GM19452 (cell line): ENCODE data around the gene CNPY1.
"Not testable (repeated sequence)": the region's sequence is repeated elsewhere in the genome, so short reads cannot be mapped to it uniquely, and the experiment has no call there.

Experiments used
- ATAC-seq: cut with Tn5 transposase; IDR thresholded peaks from one replicate; pipeline ENCODE4 v1.9.1; 2021; ENCODE audit not compliant: unreplicated experiment

The CNPY1 gene

GRCh38 chr7:155546449-155546848, at the start of gene CNPY1:
TSS of gene CNPY1 (minus strand) at chr7:155546559. CDS start at chr7:155545929, 630 bp downstream.
- ATAC-seq = not testable (repeated sequence)

DNA sequence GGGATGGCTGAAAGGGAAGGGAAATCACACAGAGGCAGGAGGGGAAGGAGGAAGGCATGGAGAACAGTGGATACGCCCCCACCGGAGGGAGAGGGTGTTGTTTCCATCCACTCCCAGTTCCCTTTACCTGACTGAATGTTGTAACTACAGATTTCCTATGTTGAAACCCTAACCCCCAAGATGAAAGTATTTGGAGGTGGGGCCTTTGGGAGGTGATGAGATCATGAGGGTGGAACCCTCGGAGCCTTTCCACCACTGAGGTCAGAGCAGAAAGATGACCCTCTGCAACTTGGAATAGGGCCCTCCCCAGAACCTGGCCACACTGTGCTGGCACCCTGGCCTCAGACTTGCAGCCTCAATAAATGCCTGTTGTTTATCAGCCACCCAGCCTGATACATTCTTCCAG, 48.6 kb upstream of the CNPY1 start:
- ATAC-seq = no peak

DNA sequence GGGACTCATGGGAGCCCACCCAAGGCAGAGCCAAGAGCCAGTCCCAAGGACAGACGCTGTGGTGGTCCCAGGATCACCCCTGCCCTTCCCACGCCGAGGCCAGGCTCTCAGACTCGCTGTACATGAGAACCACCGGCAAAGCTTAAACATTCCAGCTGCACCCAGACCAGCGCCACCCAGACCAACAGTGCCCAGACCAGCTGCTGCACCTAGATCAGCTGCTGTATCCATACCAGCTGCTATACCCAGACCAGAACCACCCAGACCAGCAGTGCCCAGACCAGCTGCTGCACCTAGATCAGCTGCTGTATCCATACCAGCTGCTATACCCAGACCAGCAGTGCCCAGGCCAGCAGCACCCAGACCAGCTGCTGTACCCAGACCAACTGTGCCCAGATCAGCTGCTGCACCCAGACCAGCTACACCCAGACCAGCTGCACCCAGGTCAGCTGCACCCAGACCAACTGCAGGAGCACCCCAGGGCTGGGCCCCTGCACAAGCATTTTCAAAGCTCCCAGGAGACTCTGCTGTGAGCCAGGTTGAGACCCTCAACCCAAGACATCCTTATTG, 47.9 kb upstream of the CNPY1 start:
- no peak for ATAC-seq

DNA sequence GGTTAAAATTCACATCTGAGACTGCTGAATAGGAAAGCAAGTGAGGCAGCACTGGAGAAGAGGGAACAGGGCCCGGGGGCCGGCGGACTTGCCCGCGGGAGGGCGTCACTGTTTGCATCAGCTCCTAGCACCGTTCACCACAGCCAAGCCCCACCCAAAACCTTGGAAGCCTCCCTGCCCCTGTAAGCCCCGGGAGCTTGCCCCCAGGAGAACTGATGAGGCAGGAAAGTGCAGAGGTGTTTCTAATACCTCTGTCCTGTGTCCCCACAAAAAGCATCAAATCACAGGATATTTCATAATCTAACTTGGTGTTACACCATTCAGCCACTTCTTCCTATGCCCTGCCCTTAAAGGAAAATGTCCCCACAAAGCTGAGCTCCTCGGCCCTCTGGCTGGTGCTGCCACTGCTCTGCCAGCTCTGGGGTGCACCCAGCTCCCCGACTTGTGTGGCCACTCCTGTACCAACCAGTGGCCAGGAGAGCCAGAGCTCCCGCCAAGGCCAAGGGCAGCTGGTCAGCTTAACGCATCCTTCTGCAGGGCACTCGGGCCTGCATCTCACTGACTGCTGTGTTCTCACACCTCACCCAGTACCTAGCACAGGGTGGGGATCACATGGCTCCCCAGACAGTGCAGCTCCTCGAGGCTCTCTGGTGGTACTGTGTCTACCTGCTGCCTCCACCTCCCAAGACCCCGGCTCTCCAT, 47.3 kb upstream of the CNPY1 start:
- ATAC-seq = no peak

- ATAC-seq = no peak
Measured at GRCh38 chr7:155591055-155591775, 44.9 kb upstream of the CNPY1 start.

GRCh38 chr7:155590215-155591018, 44.1 kb upstream of the CNPY1 start:
- no peak for ATAC-seq

DNA sequence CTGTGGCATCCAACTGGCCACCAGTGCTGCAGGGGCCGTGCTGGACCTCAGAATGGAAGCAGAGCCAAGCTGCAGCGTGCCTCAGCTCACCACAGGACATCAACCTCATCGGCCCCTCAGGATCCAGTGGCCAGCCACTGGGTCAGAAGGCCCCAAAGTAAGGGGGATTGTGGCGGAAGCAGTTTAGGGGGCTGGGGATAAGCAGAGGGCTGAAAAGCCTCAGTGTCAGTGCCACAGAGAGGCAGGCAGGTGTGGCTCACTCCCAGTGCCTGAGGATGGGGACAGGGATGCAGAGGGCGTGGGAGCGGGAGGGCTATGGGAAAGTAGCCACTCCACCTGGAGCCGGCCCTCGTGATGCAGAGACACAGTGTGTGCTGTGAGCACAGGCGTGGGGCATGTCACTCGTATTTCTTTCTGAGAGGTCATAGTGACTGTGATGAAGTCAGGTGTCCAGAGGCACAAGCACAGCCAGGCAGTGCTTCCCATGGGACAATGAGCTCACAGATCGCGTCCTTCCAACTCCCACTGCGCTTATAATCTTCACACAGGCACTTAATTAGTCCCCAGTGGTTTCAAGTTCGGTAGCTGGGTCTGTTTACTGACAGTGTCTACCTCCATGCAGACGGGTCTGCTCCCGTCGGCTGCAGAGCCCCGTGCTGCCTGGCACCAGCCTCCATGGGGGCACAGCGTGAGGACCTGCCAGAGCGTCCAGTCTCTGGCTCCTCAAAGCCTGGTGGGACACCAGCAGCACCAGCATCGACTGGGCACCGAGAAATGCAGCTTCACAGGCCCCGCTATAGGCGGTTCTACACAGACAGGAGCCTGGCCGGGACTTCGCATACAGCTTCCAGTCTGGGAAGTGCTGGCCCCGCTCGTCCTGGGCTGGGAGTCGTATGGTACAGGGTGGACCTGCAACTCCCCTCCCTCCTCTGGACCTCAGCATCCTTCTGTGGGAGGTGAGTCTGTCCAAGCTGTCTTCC, 42.9 kb upstream of the CNPY1 start:
- ATAC-seq = no peak

GRCh38 chr7:155588468-155588998, 42.2 kb upstream of the CNPY1 start:
- ATAC-seq = no peak

DNA sequence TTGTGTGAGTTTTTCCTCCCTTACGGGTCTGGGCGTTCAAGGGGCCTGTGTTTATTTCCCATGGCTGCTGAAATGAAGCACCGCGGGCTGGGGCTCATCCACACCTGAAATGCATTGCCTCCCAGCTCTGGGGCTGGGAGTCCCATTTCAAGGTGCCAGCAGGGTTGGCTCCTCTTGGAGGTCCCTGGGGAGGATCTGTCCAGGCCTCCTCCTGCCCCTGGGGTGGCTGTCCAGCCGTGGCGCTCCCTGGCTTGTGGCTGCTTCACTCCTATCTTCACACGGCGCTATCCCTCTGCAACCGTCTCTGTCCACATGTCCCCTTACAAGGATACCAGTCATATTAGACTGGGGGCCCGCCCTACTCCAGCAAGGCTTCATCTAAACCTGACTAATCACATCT, 41.1 kb upstream of the CNPY1 start:
- no peak for ATAC-seq

- no peak for ATAC-seq
Measured at GRCh38 chr7:155586843-155587440, 40.6 kb upstream of the CNPY1 start.

GRCh38 chr7:155585951-155586350, 39.6 kb upstream of the CNPY1 start:
- no peak for ATAC-seq

DNA sequence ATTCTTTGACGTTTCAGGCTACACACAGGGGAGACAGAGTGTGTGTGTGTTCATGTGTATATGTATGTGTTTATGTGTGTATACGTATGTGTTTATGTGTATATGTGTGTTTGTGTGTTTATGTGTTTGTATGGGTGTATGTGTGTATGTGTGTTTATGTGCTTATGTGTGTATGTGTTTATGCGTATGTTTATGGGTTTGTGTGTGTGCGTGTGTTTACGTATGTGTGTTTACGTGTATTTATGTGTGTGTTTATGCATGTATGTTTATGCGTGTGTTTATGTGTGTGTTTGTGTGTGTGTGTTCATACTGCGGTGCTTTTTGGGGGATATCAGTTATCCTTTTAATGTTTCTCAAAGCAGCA, 39.2 kb upstream of the CNPY1 start:
- ATAC-seq = no peak

GRCh38 chr7:155584763-155585531, 38.6 kb upstream of the CNPY1 start:
- no peak for ATAC-seq

DNA sequence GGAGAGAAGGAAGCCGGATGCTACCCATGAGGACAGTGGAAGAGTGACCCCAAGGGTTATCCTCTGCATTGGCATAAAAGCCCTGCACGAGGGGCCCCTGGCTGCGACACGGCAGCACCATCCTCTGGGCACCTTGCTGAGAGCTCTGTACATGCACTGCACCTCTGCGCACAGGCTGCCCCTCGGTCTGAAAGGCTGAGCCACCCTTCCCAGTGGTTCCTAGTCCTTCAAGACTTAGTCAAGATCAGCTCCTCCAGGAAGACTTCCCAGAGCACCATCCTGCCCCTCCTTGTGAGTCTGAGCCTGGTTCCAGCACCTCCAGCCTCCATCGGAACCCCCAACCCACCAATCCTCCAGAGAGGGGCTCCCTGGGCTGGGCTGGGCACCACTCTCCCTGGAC, 37.9 kb upstream of the CNPY1 start:
- no peak for ATAC-seq

GRCh38 chr7:155583636-155584035, 37.3 kb upstream of the CNPY1 start:
- no peak for ATAC-seq

GRCh38 chr7:155581954-155582353, 35.6 kb upstream of the CNPY1 start:
- no peak for ATAC-seq

GRCh38 chr7:155581107-155581830, 34.9 kb upstream of the CNPY1 start:
- ATAC-seq = no peak

- no peak for ATAC-seq
Measured at GRCh38 chr7:155580367-155580766, 34.0 kb upstream of the CNPY1 start.
